ENCODE data around the gene TNFRSF12A. TPM values are rescaled to one million over a fixed set of nuclear protein-coding genes. Genes with fewer than 3 reads are reported as not detected.

Gene TNFRSF12A
- polyA plus RNA-seq, result 48.4 TPM
- long read RNA-seq, donor 1, transcript TNFRSF12A-201 (4 exons, 1,033 nt), result major isoform, 28 of 28 reads
- long read RNA-seq, donor 1, partial matches to known transcripts, result 0 of 28 reads
- long read RNA-seq, donor 1, other reads (novel, unspliced or antisense), result 0 of 28 reads
- long read RNA-seq, donor 2, transcript TNFRSF12A-201 (4 exons, 1,033 nt), result major isoform, 57 of 213 reads
- long read RNA-seq, donor 2, partial matches to known transcripts, result 120 of 213 reads
- long read RNA-seq, donor 2, other reads (novel, unspliced or antisense), result 35 of 213 reads
- long read RNA-seq, donor 3, result 0 reads
- long read RNA-seq, donor 4, transcript TNFRSF12A-201 (4 exons, 1,033 nt), result major isoform, 7 of 7 reads
- long read RNA-seq, donor 4, partial matches to known transcripts, result 0 of 7 reads
- long read RNA-seq, donor 4, other reads (novel, unspliced or antisense), result 0 of 7 reads
- long read RNA-seq, donor 5, transcript TNFRSF12A-201 (4 exons, 1,033 nt), result major isoform, 12 of 12 reads
- long read RNA-seq, donor 5, partial matches to known transcripts, result 0 of 12 reads
- long read RNA-seq, donor 5, other reads (novel, unspliced or antisense), result 0 of 12 reads
- long read RNA-seq, donor 6, transcript TNFRSF12A-201 (4 exons, 1,033 nt), result major isoform, 37 of 38 reads
- long read RNA-seq, donor 6, partial matches to known transcripts, result 0 of 38 reads
- long read RNA-seq, donor 6, other reads (novel, unspliced or antisense), result 0 of 38 reads
- long read RNA-seq, donor 7, transcript TNFRSF12A-201 (4 exons, 1,033 nt), result major isoform, 6 of 6 reads
- long read RNA-seq, donor 7, partial matches to known transcripts, result 0 of 6 reads
- long read RNA-seq, donor 7, other reads (novel, unspliced or antisense), result 0 of 6 reads
- long read RNA-seq, donor 8, transcript TNFRSF12A-201 (4 exons, 1,033 nt), result major isoform, 34 of 34 reads
- long read RNA-seq, donor 8, partial matches to known transcripts, result 0 of 34 reads
- long read RNA-seq, donor 8, other reads (novel, unspliced or antisense), result 0 of 34 reads
- long read RNA-seq, donor 9, transcript TNFRSF12A-201 (4 exons, 1,033 nt), result major isoform, 25 of 27 reads
- long read RNA-seq, donor 9, partial matches to known transcripts, result 0 of 27 reads
- long read RNA-seq, donor 9, other reads (novel, unspliced or antisense), result 0 of 27 reads
- long read RNA-seq, donor 10, transcript TNFRSF12A-201 (4 exons, 1,033 nt), result major isoform, 44 of 44 reads
- long read RNA-seq, donor 10, partial matches to known transcripts, result 0 of 44 reads
- long read RNA-seq, donor 10, other reads (novel, unspliced or antisense), result 0 of 44 reads
- long read RNA-seq, donor 11, transcript TNFRSF12A-201 (4 exons, 1,033 nt), result major isoform, 41 of 50 reads
- long read RNA-seq, donor 11, partial matches to known transcripts, result 6 of 50 reads
- long read RNA-seq, donor 11, other reads (novel, unspliced or antisense), result 0 of 50 reads

GRCh38 chr16:3020247-3020603 is at the start of gene TNFRSF12A:
TSS of gene TNFRSF12A (plus strand) at chr16:3020368. CDS start at chr16:3020398, 30 bp downstream.
- H3K27me3 ChIP-seq (ENCODE audit: control insufficient read depth, insufficient read depth, low read length), result peaks cover 15% of the 10 kb centered on the region
- WGBS (ENCODE audit: insufficient coverage, low lambda C conversion rate), result no CpG with 5 or more reads among the region's 49 CpGs
- H3K27ac ChIP-seq (ENCODE audit: low read length), result peak within 1 kb of the TSS; percentile 97
- no peaks in the 10 kb centered on the region for H3K9me3 ChIP-seq (ENCODE audit: control insufficient read depth, low read depth, low read length)
- H3K4me3 ChIP-seq (ENCODE audit: low read length), result peak within 1 kb of the TSS; percentile 64
- peak; percentile 81 to 88 for DNase-seq
- H3K36me3 ChIP-seq (ENCODE audit: control insufficient read depth, insufficient read depth, low read length), result peaks cover 2% of the 10 kb centered on the region
- H3K4me1 ChIP-seq (ENCODE audit: control insufficient read depth, insufficient read depth, low read length), result peaks cover 50% of the 10 kb centered on the region

GRCh38 chr16:2970563-2970962 is 49.6 kb upstream of the TNFRSF12A start:
- WGBS (ENCODE audit: insufficient coverage, low lambda C conversion rate), result no CpG with 5 or more reads among the region's 6 CpGs
- Histone ChIP-seq H3K4me3 (ENCODE audit: low read length) (peak overlapping the region; percentile 66), H3K4me1 (ENCODE audit: control insufficient read depth, insufficient read depth, low read length) (peaks cover 23% of the 10 kb centered on the region), H3K9me3 (ENCODE audit: control insufficient read depth, low read depth, low read length) (peaks cover 15% of the 10 kb centered on the region), H3K27me3 (ENCODE audit: control insufficient read depth, insufficient read depth, low read length) (peaks cover 30% of the 10 kb centered on the region), H3K36me3 (ENCODE audit: control insufficient read depth, insufficient read depth, low read length) (peaks cover 11% of the 10 kb centered on the region), H3K27ac (ENCODE audit: low read length) (no peak overlapping the region)
- no peak for DNase-seq

GRCh38 chr16:2971134-2971984 is 48.8 kb upstream of the TNFRSF12A start:
- no peak overlapping the region for H3K4me3 ChIP-seq (ENCODE audit: low read length)
- WGBS (ENCODE audit: insufficient coverage, low lambda C conversion rate), result no CpG with 5 or more reads among the region's 35 CpGs
- no peak for DNase-seq

GRCh38 chr16:2971985-2972784 is 48.0 kb upstream of the TNFRSF12A start:
- Histone ChIP-seq H3K36me3 (ENCODE audit: control insufficient read depth, insufficient read depth, low read length) (peaks cover 11% of the 10 kb centered on the region), H3K27ac (ENCODE audit: low read length) (no peak overlapping the region), H3K4me3 (ENCODE audit: low read length) (no peak overlapping the region), H3K4me1 (ENCODE audit: control insufficient read depth, insufficient read depth, low read length) (peaks cover 23% of the 10 kb centered on the region), H3K27me3 (ENCODE audit: control insufficient read depth, insufficient read depth, low read length) (peaks cover 14% of the 10 kb centered on the region), H3K9me3 (ENCODE audit: control insufficient read depth, low read depth, low read length) (peaks cover 10% of the 10 kb centered on the region)
- no peak for DNase-seq
- no CpG with 5 or more reads among the region's 15 CpGs for WGBS (ENCODE audit: insufficient coverage, low lambda C conversion rate)

More at GRCh38 chr16:2971134-2971984, 48.8 kb upstream of the TNFRSF12A start:
- peaks cover 10% of the 10 kb centered on the region for H3K9me3 ChIP-seq (ENCODE audit: control insufficient read depth, low read depth, low read length)
- H3K27ac ChIP-seq (ENCODE audit: low read length), result no peak overlapping the region
- peaks cover 22% of the 10 kb centered on the region for H3K27me3 ChIP-seq (ENCODE audit: control insufficient read depth, insufficient read depth, low read length)
- peaks cover 23% of the 10 kb centered on the region for H3K4me1 ChIP-seq (ENCODE audit: control insufficient read depth, insufficient read depth, low read length)
- H3K36me3 ChIP-seq (ENCODE audit: control insufficient read depth, insufficient read depth, low read length), result peaks cover 11% of the 10 kb centered on the region

GRCh38 chr16:2973093-2973492 is 47.1 kb upstream of the TNFRSF12A start:
- H3K9me3 ChIP-seq (ENCODE audit: control insufficient read depth, low read depth, low read length), result peaks cover 3% of the 10 kb centered on the region
- peaks cover 11% of the 10 kb centered on the region for H3K36me3 ChIP-seq (ENCODE audit: control insufficient read depth, insufficient read depth, low read length)
- no peak overlapping the region for H3K4me3 ChIP-seq (ENCODE audit: low read length)
- DNase-seq, result no peak
- H3K4me1 ChIP-seq (ENCODE audit: control insufficient read depth, insufficient read depth, low read length), result peaks cover 16% of the 10 kb centered on the region
- peaks cover 5% of the 10 kb centered on the region for H3K27me3 ChIP-seq (ENCODE audit: control insufficient read depth, insufficient read depth, low read length)
- no peak overlapping the region for H3K27ac ChIP-seq (ENCODE audit: low read length)
- WGBS (ENCODE audit: insufficient coverage, low lambda C conversion rate), result no CpG with 5 or more reads among the region's 5 CpGs

GRCh38 chr16:2973605-2974318 is 46.4 kb upstream of the TNFRSF12A start:
- no peak for DNase-seq
- no peak overlapping the region for H3K27ac ChIP-seq (ENCODE audit: low read length)

GRCh38 chr16:2974319-2975056 is 45.7 kb upstream of the TNFRSF12A start:
- H3K4me1 ChIP-seq (ENCODE audit: control insufficient read depth, insufficient read depth, low read length), result peaks cover 8% of the 10 kb centered on the region
- WGBS (ENCODE audit: insufficient coverage, low lambda C conversion rate), result no CpG with 5 or more reads among the region's 15 CpGs
- no peak for DNase-seq
- H3K9me3 ChIP-seq (ENCODE audit: control insufficient read depth, low read depth, low read length), result peaks cover 3% of the 10 kb centered on the region
- no peak overlapping the region for H3K4me3 ChIP-seq (ENCODE audit: low read length)
- no peak overlapping the region for H3K27ac ChIP-seq (ENCODE audit: low read length)
- peaks cover 11% of the 10 kb centered on the region for H3K36me3 ChIP-seq (ENCODE audit: control insufficient read depth, insufficient read depth, low read length)
- H3K27me3 ChIP-seq (ENCODE audit: control insufficient read depth, insufficient read depth, low read length), result no peaks in the 10 kb centered on the region

More at GRCh38 chr16:2973605-2974318, 46.4 kb upstream of the TNFRSF12A start:
- peaks cover 11% of the 10 kb centered on the region for H3K36me3 ChIP-seq (ENCODE audit: control insufficient read depth, insufficient read depth, low read length)
- H3K4me1 ChIP-seq (ENCODE audit: control insufficient read depth, insufficient read depth, low read length), result peaks cover 9% of the 10 kb centered on the region
- WGBS (ENCODE audit: insufficient coverage, low lambda C conversion rate), result no CpG with 5 or more reads among the region's 17 CpGs
- peaks cover 3% of the 10 kb centered on the region for H3K9me3 ChIP-seq (ENCODE audit: control insufficient read depth, low read depth, low read length)
- H3K4me3 ChIP-seq (ENCODE audit: low read length), result no peak overlapping the region
- no peaks in the 10 kb centered on the region for H3K27me3 ChIP-seq (ENCODE audit: control insufficient read depth, insufficient read depth, low read length)

- Histone ChIP-seq H3K27me3 (ENCODE audit: control insufficient read depth, insufficient read depth, low read length) (no peaks in the 10 kb centered on the region), H3K4me1 (ENCODE audit: control insufficient read depth, insufficient read depth, low read length) (peaks cover 6% of the 10 kb centered on the region), H3K9me3 (ENCODE audit: control insufficient read depth, low read depth, low read length) (peaks cover 3% of the 10 kb centered on the region), H3K27ac (ENCODE audit: low read length) (no peak overlapping the region), H3K36me3 (ENCODE audit: control insufficient read depth, insufficient read depth, low read length) (peaks cover 11% of the 10 kb centered on the region), H3K4me3 (ENCODE audit: low read length) (no peak overlapping the region)
- WGBS (ENCODE audit: insufficient coverage, low lambda C conversion rate), result no CpG with 5 or more reads among the region's 28 CpGs
- no peak for DNase-seq
Observed at GRCh38 chr16:2975161-2975795, 44.9 kb upstream of the TNFRSF12A start.
